CD4-positive, alpha-beta T cell treated with Interleukin-1 beta for 1 hour (primary cell): Measurements from ENCODE around the gene CCDC167.
"Not testable (repeated sequence)": the region's sequence is repeated elsewhere in the genome, so short reads cannot be mapped to it uniquely, and the experiment has no call there.

Source experiments
- DNase-seq, 2 donors: peaks; one replicate each; pipeline ENCODE4 v3.0.0-alpha.2; 2020 to 2022

Gene CCDC167

DNA sequence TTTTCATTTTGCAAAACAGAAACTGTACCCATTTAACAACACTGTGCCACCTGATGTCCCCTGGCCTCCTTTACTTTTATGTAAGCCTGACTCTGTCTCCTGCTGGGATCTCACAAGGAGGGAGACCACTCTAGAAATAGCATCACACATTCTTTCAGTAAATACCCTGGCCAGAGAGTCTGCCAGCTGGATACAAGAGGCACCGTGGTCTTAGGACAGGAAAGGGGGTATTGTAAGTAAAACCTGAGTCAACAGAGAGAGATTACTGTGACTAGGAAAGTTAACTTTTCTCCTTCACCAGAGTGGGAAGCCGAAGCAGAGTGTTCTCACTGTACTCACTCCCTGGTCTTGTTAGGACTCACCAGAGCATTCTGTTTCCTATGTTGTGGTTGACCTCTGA, 38.9 kb downstream of the CCDC167 start:
- DNase-seq, result no peak

- no peak for DNase-seq
These were observed 39.5 kb downstream of the CCDC167 start for GRCh38 chr6:37459981-37460800.

DNA sequence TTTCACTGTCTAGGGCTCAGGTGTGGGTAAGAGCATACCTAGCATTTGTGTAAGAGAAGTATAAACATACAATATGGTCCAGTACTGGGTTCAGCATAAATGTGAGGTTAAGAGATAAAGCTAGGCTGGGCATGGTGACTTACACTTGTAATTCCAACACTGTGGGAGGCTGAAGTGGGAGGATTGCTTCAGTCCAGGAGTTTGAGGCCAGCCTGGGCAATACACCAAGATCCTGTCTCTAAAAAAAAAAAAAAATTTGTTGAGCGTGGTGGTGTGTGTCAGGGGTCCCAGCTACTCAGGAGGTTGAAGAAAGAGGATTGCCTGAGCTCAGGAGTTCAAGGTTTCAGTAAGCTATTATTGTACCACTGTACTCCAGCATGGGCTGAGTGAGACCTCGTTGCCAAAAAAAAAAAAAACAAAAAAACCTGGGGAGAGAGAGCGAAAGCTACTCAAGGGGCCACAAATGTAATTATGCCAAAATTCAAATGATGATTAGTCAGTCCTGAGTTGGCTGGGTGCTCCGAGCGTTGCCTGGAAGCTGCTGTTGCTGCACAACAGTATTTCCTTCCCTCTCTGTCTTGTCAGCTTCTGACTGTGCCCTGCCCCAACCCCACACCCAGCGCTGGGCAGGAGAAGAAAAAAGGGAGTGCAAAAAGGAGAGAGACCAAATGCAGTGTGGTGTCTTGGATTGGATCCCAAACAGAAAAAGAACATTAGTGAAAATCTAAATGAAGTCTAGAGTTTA, 42.7 kb downstream of the CCDC167 start:
- no peak for DNase-seq

DNA sequence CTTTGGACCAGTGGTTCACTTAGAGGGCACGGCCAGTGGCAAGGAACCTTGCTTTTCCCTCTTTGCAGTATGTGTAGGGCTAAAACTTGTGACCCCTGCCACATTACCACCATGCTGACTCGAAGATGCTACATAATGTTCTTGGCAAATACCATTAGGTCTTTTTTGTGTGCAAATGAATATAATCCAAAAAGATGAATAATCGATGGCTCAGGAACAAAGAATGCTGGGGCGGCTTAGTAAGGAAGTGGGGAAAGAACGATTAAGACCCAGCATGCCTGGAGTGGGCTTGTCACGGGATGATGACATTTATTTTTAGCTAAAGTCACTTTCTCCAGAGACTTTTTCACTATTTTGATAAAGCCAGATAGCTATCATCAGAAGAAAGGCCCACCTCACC, 43.6 kb downstream of the CCDC167 start:
- no peak for DNase-seq

DNA sequence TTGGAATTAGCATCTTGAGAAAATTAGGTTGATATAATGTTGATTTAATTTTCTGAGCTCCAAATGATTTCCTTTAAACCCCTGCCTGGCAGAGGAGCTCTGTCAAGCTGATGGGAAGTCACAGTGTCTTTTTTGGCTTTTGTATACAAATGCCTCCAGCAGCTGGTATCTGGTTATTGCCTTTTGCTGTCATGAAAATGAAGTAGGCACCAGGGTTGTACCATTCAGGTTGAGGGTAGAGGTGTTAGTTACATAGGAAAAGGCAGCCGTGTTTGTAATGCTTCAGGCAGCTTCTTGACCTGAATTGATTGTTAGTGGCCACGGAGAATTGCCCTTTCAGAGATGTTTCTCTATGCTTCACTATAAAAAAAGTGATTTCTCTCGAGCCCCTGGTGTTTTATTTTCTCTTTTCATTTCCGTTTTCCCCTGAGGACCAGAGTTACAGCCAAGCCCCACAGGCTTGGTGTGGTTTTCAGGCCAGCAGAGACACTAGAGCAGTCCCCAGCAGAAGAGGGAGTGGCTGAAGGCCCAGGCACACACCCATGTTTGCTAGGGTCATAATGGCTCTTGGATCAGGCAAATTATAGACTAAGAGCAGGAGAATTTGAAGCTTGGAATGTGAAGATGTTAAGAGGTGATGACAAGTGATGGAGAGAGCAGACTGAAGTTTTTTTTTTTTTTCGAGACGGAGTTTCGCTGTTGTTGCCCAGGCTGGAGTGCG, 45.1 kb downstream of the CCDC167 start:
- no peak for DNase-seq

GRCh38 chr6:37452522-37452921, 47.2 kb downstream of the CCDC167 start:
- DNase-seq, result no peak

- DNase-seq, result no peak
These were observed 48.1 kb downstream of the CCDC167 start for GRCh38 chr6:37451441-37452193.

GRCh38 chr6:37449984-37450383, 49.7 kb downstream of the CCDC167 start:
- no peak for DNase-seq

DNA sequence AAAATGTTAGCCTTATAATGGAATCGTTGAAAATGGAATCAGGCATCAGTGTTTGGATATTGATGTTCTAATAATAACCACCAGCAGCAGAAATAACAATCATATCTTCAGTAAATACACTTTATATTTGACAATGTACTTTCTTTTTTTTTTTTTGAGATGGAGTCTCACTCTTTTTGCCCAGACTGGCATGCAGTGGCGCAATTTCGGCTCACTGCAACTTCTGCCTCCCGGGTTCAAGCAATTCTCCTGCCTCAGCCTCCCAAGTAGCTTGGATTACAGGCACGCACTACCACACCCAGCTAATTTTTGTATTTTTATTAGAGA, 56.5 kb downstream of the CCDC167 start:
- DNase-seq, result not testable (repeated sequence)

- DNase-seq, result peak in 1 of 2 donors; percentile 17
These were observed 57.1 kb downstream of the CCDC167 start for GRCh38 chr6:37442416-37443215.

DNA sequence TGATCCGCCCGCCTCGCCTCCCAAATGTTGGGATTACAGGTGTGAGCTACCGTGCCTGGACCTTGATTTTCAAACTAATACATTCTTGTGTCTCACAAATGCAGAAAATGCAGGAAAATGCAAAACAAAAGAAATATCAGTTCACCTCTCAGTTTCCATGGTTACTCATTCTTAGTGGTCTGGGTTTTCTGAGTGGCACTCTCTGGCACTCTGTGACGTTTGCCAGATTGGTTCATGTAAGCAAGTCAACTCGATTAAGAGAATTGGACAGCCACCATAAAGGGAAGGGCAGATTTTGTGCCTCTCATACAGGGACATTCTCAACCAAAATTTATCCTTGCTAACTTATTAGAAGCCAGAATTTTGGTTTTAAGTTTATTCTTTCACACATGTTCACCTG, 58.0 kb downstream of the CCDC167 start:
- no peak for DNase-seq

- DNase-seq, result no peak
These were observed 60.8 kb downstream of the CCDC167 start for GRCh38 chr6:37438930-37439329.

- no peak for DNase-seq
These were observed 63.9 kb downstream of the CCDC167 start for GRCh38 chr6:37435816-37436215.

DNA sequence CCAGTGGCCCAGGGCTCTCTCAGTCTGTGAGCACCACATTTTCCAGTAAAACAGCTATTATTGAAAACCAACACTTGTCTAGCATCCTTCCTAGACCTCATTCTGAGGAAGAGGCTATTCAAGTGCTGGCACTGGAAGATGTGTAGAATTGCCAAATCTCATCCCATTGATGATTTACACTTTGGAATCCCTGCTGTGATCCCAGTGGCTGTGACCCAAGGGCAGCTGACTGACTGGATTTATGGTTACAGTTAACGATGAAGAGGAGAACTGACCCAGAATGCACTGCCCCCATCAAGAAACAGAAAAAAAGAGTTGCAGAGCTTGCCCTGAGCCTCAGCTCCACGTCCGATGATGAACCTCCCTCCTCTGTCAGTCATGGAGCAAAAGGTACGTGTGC, 64.3 kb downstream of the CCDC167 start:
- no peak for DNase-seq

GRCh38 chr6:37433657-37434271, 65.9 kb downstream of the CCDC167 start:
- DNase-seq, result peak; percentile 24 to 47
